Activated CD4-positive, alpha-beta T cell treated with anti-CD3 and anti-CD28 coated beads, Interleukin-2, amount 50 U/mL, for 1 hour (primary cell): ENCODE data around the gene GALNT9.
"Not testable (repeated sequence)": the region's sequence is repeated elsewhere in the genome, so short reads cannot be mapped to it uniquely, and the experiment has no call there.

ENCODE experiments used
- DNase-seq: peaks from one replicate; pipeline ENCODE4 v3.0.0-alpha.2; 2020

GALNT9 gene

GRCh38 chr12:132263451-132264049, 65.8 kb downstream of the GALNT9 start:
- DNase-seq, result no peak

GRCh38 chr12:132263061-132263360, 66.4 kb downstream of the GALNT9 start:
- no peak for DNase-seq

- no peak for DNase-seq
These were observed 66.9 kb downstream of the GALNT9 start for GRCh38 chr12:132262256-132263060.

GRCh38 chr12:132261328-132262138, 67.9 kb downstream of the GALNT9 start:
- DNase-seq, result no peak

- no peak for DNase-seq
These were observed 68.7 kb downstream of the GALNT9 start for GRCh38 chr12:132260721-132261120.

GRCh38 chr12:132259872-132260695, 69.3 kb downstream of the GALNT9 start:
- no peak for DNase-seq

- DNase-seq, result no peak
These were observed 70.0 kb downstream of the GALNT9 start for GRCh38 chr12:132259364-132259871.

- DNase-seq, result no peak
These were observed 70.8 kb downstream of the GALNT9 start for GRCh38 chr12:132258543-132258942.

GRCh38 chr12:132257955-132258490, 71.4 kb downstream of the GALNT9 start:
- DNase-seq, result no peak

GRCh38 chr12:132257206-132257954, 72.0 kb downstream of the GALNT9 start:
- no peak for DNase-seq

GRCh38 chr12:132256646-132257045, 72.7 kb downstream of the GALNT9 start:
- no peak for DNase-seq

- no peak for DNase-seq
These were observed 73.7 kb downstream of the GALNT9 start for GRCh38 chr12:132255642-132256041.

GRCh38 chr12:132253698-132254480, 75.5 kb downstream of the GALNT9 start:
- no peak for DNase-seq

GRCh38 chr12:132252981-132253380, 76.4 kb downstream of the GALNT9 start:
- not testable (repeated sequence) for DNase-seq

- DNase-seq, result no peak
These were observed 77.5 kb downstream of the GALNT9 start for GRCh38 chr12:132251741-132252490.

- no peak for DNase-seq
These were observed 78.1 kb downstream of the GALNT9 start for GRCh38 chr12:132251310-132251709.

- no peak for DNase-seq
These were observed 78.7 kb downstream of the GALNT9 start for GRCh38 chr12:132250707-132251106.

GRCh38 chr12:132249689-132250478, 79.5 kb downstream of the GALNT9 start:
- no peak for DNase-seq
